Esophagus squamous epithelium (tissue), 5 donors: ENCODE data around the gene MAP1LC3B. TPM values are rescaled to one million over a fixed set of nuclear protein-coding genes. Genes with fewer than 3 reads are reported as not detected.

Experiments used
- DNase-seq: peaks from one replicate; lab custom pipeline; 2025; lab: John Stamatoyannopoulos, UW
- H3K27ac ChIP-seq, 4 donors: fragments of 200-600 bp; sonication (generic); one replicate each; pipeline ENCODE4 v1.5.1; 2016 to 2019; ENCODE audit warnings: mild to moderate bottlenecking in 1 of 4
- H3K27me3 ChIP-seq, 4 donors: fragments of 200-600 bp; sonication (generic); 1 replicate in 3 of 4; 2 replicates in 1 of 4; pipeline versions ENCODE4 v1.5.1 to v1.6.0; 2017 to 2021; ENCODE audit warnings: antibody characterized with exemption in 1 of 4
- H3K36me3 ChIP-seq, 3 donors: fragments of 200-600 bp; sonication (generic); one replicate each; pipeline ENCODE4 v1.5.1; 2016 to 2019
- H3K4me1 ChIP-seq, 3 donors: fragments of 200-600 bp; sonication (generic); one replicate each; pipeline ENCODE4 v1.5.1; 2017 to 2019
- H3K4me3 ChIP-seq, 4 donors: fragments of 200-600 bp; sonication (generic); 1 replicate in 3 of 4; 2 replicates in 1 of 4; pipeline ENCODE4 v1.5.1; 2016 to 2019; ENCODE audit warnings: mild to moderate bottlenecking in 2 of 4, moderate library complexity in 1 of 4
- H3K9me3 ChIP-seq, 3 donors: fragments of 200-600 bp; sonication (generic); one replicate each; pipeline ENCODE4 v1.5.1; 2016 to 2019
- POLR2A ChIP-seq, 4 donors: fragments of 450-650 bp; IDR thresholded peaks; one replicate each; pipeline ENCODE4 v1.6.1; 2017; ENCODE audit warnings: antibody characterized with exemption in 4 of 4, mild to moderate bottlenecking in 4 of 4, moderate library complexity in 3 of 4
- WGBS, 2 donors: methylation state at CpG; one replicate each; pipeline ENCODE4 v1.1.5; 2018; 5-methylcytosine and 5-hydroxymethylcytosine counted together
- intact Hi-C: fragments of 100-400 bp; cut with DNase I; formaldehyde crosslinking; loops from one replicate; pipeline ENCODE4 v1.15.0; 2022
- total RNA-seq, 4 donors: library from RNA; depleted of rRNA; stranded (reverse); fragments of >200 nt; gene quantifications; one replicate each; pipeline ENCODE4 v1.1.0, GENCODE V29; 2016
- TF ChIP-seq, protein P1 (sequence below), 6 experiments: fragments of 450-650 bp in 4 of 6; fragments of 200-600 bp in 2 of 6; sonication (generic) in 2 of 6; IDR thresholded peaks; one replicate each; pipeline ENCODE4 v1.5.1; 2016 to 2019; ENCODE audit warnings: antibody characterized with exemption in 6 of 6, mild to moderate bottlenecking in 4 of 6, moderate library complexity in 4 of 6
- donor health status: DM: yes; HTN: yes; CAD: no.

Gene MAP1LC3B
- total RNA-seq, 4 donors from 2014 or later = 14.2 to 38.0 (median 24.4) TPM

DNA sequence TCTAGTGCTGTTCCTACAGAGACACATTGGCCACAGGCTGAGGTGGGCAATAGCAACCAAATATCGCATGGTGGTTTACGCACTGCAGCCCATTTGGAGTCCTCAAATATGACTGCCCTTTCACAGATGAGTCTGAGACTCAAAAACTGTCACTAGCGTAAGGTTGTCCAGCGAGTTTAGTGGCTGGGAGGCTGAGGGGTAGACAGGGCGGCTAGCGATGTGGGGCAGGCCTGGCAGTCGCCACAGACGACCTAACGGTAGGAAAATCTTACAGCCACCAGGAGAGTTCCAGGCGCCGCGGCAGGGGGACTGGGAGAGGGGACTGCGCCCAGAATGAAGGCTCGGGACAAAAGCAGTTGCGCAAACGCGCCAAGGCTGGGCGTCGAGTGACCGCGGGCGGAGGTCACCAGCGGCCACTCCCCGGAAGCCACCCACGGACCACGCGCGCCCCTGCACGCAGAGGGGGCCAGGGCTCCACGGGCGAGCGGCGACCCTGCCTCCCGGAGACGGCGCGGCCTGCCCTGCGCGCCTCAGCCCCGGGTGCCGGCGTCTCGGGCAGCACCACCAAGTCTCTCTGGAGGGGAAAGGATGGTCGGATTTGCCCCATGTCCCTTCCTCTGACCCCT lies 699 bp upstream of the MAP1LC3B start:
- peak overlapping the region; percentile 68 to 94 (median 76) for H3K4me3 ChIP-seq
- WGBS, 2 donors = 1 to 7% methylated on average over 9 to 22 of the region's 44 CpGs
- TF ChIP-seq POLR2A (IDR thresholded peaks at IDR 0.05) = no peak
- TF ChIP-seq, protein P1, sequence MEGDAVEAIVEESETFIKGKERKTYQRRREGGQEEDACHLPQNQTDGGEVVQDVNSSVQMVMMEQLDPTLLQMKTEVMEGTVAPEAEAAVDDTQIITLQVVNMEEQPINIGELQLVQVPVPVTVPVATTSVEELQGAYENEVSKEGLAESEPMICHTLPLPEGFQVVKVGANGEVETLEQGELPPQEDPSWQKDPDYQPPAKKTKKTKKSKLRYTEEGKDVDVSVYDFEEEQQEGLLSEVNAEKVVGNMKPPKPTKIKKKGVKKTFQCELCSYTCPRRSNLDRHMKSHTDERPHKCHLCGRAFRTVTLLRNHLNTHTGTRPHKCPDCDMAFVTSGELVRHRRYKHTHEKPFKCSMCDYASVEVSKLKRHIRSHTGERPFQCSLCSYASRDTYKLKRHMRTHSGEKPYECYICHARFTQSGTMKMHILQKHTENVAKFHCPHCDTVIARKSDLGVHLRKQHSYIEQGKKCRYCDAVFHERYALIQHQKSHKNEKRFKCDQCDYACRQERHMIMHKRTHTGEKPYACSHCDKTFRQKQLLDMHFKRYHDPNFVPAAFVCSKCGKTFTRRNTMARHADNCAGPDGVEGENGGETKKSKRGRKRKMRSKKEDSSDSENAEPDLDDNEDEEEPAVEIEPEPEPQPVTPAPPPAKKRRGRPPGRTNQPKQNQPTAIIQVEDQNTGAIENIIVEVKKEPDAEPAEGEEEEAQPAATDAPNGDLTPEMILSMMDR (IDR thresholded peaks at IDR 0.05) = no peak
- peaks cover 22 to 63% (median 34%) of the 10 kb centered on the region in 3 donors for H3K4me1 ChIP-seq
- no peaks in the 10 kb centered on the region for H3K36me3 ChIP-seq
- peak overlapping the region; percentile 97 to 100 (median 98) for H3K27ac ChIP-seq
- no peaks in the 10 kb centered on the region for H3K9me3 ChIP-seq
- DNase-seq = no peak
- H3K27me3 ChIP-seq = no peaks in the 10 kb centered on the region
- intact Hi-C loops = no loop called here

DNA sequence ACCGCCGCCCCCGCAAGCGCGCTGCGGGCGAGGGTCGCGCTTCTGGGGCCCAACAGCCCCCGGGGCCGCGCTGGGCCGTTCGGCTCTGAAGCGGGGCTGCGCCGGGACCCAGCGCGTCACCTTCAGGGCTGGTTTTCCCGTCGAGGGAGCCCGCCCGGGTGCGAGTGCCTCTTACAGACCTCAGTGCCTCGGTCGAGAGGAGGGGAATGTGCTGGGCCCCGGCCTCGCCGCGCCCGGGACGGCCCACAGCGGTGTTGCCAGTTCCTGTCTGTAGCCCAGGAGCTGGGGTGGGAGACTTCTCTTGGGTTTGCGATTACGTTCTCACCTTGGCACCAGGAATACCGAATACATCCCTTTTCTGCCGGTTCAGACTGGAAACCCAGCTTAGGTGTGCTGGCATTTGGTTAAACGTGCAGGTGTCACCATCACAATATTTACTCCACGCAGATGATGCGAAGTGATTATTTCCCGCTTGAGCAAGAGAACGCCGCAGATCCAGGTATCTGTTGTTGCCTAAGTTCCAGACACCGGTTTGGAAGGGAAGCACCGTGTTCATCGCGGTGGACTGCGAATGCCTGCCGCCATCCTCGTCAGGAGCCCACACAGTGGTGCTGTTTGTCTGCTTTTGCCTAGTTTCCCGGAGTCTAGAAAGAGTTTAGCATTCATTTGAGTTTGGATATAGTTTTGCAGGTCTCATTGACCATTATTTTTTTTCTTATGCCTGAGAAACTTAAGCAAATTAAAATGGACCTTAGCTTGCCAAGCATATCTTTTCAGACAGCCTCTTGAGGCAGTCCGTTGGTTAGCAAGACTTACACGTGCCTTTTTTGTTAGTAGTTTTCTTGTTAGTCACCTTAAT lies 914 bp downstream of the MAP1LC3B start:
- 1% methylated on average over 9 to 15 of the region's 53 CpGs for WGBS, 2 donors
- Histone ChIP-seq H3K4me1 (peaks cover 18 to 61% (median 26%) of the 10 kb centered on the region in 3 donors), H3K27me3 (no peaks in the 10 kb centered on the region), H3K9me3 (no peaks in the 10 kb centered on the region), H3K4me3 (peak overlapping the region; percentile 68 to 94 (median 76)), H3K36me3 (no peaks in the 10 kb centered on the region), H3K27ac (peak overlapping the region; percentile 91 to 100 (median 98))
- no peak for DNase-seq
- peak in 1 of 4 donors; percentile 15 for TF ChIP-seq POLR2A (IDR thresholded peaks at IDR 0.05)
- TF ChIP-seq, protein P1 (IDR thresholded peaks at IDR 0.05) = peak in 2 of 6 experiments; percentile 10 to 33
- intact Hi-C loops = no loop called here

DNA sequence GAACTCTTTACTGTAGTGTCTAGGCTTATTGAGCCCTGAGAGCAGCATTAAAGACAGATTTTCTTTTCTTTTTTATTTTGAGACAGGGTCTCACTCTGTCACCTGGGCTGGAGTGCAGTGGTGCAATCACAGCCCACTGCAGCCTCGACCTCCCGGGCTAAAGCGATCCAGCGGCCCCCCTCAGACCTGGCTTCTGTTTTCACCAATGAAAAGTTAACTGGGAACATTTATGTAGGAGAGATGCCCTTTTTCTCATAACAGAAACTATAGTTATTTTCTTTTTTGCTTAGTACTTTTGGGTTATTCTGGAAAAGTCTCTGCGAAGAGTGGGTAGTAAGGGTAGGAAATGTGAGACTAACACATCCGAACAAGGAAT lies 1.5 kb downstream of the MAP1LC3B start:
- peak overlapping the region; percentile 91 to 100 (median 98) for H3K27ac ChIP-seq
- intact Hi-C loops = no loop called here
- H3K36me3 ChIP-seq = peaks cover 0 to 5% (median under 1%) of the 10 kb centered on the region in 3 donors
- H3K9me3 ChIP-seq = no peaks in the 10 kb centered on the region
- peak overlapping the region in 3 of 4 donors; percentile 73 to 94 (median 79) for H3K4me3 ChIP-seq
- TF ChIP-seq POLR2A (IDR thresholded peaks at IDR 0.05) = no peak
- TF ChIP-seq, protein P1 (IDR thresholded peaks at IDR 0.05) = no peak
- H3K4me1 ChIP-seq = peaks cover 18 to 57% (median 26%) of the 10 kb centered on the region in 3 donors
- DNase-seq = no peak
- WGBS, 2 donors = 78 to 84% methylated on average over 6 of the region's 6 CpGs
- H3K27me3 ChIP-seq = no peaks in the 10 kb centered on the region

DNA sequence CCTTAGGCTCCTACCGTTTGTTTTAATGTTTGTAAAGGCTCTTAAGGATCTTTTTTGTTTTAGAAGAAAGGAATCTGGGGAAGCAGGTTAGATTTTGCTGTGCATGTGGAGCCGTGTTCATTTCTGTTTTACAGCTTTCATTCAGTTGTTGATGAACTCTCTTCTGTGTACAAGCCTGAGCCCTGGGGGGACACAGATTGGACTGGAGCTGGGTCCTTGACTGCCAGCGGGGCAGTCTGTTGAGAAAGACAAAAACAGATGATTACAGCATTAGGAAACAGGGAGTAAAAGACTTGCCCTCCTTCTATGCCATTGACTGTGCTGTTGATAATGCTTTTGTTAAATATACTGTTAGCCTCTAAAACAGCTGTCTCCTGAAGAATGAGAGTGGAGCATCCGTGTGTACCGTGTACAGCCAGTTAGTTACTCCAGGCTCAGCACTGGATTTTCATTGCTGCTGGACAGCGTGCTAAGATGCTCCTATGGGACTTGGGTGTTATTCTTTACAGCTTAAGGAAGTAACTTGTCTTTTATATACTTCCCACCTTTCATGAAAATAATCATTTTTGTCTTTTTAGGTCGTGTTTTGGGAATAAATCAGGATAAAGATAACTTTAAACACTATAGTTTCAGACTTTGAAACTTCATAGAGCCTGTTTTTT lies 3.2 kb downstream of the MAP1LC3B start:
- H3K4me3 ChIP-seq = no peak overlapping the region
- H3K27ac ChIP-seq = peak overlapping the region in 1 of 4 donors; percentile 11
- H3K36me3 ChIP-seq = peaks cover 5 to 22% (median 6%) of the 10 kb centered on the region in 3 donors
- TF ChIP-seq, protein P1 (IDR thresholded peaks at IDR 0.05) = no peak
- no peak for TF ChIP-seq POLR2A (IDR thresholded peaks at IDR 0.05)
- no peaks in the 10 kb centered on the region for H3K9me3 ChIP-seq
- peaks cover 18 to 49% (median 26%) of the 10 kb centered on the region in 3 donors for H3K4me1 ChIP-seq
- intact Hi-C loops = no loop called here
- DNase-seq = no peak
- WGBS, 2 donors = 43 to 52% methylated on average over 7 of the region's 7 CpGs
- H3K27me3 ChIP-seq = no peaks in the 10 kb centered on the region
